Adipocyte (in vitro differentiated cells): Measurements from ENCODE around the gene HNRNPA3.

Source experiments
- DNase-seq: peaks from one replicate; pipeline ENCODE4 v3.0.0-alpha.2; 2015; ENCODE audit warnings: low read depth
- H3K27me3 ChIP-seq: replicated peaks from 2 replicates; pipeline ENCODE4 v1.7.0; 2013; ENCODE audit warnings: mild to moderate bottlenecking, low read length, moderate library complexity; ENCODE audit not compliant: control insufficient read depth, insufficient read depth
- H3K36me3 ChIP-seq: 2 replicates; pipeline ENCODE4 v1.7.0; 2013; ENCODE audit warnings: low read length, mild to moderate bottlenecking, moderate library complexity; ENCODE audit not compliant: control insufficient read depth, insufficient read depth, severe bottlenecking
- H3K4me1 ChIP-seq: 2 replicates; pipeline ENCODE4 v1.7.0; 2013; ENCODE audit warnings: mild to moderate bottlenecking, low read length, moderate library complexity; ENCODE audit not compliant: control insufficient read depth, insufficient read depth
- H3K4me3 ChIP-seq: 2 replicates; pipeline ENCODE4 v1.7.0; 2013; ENCODE audit warnings: mild to moderate bottlenecking, low read length, moderate library complexity
- H3K9ac ChIP-seq: 2 replicates; pipeline ENCODE4 v1.7.0; 2013; ENCODE audit warnings: mild to moderate bottlenecking, low read length, moderate library complexity
- H3K9me3 ChIP-seq: 2 replicates; pipeline ENCODE4 v1.7.0; 2013; ENCODE audit warnings: mild to moderate bottlenecking, low read length, moderate library complexity; ENCODE audit not compliant: control insufficient read depth

Gene HNRNPA3

GRCh38 chr2:177258059-177258458, 45.5 kb downstream of the HNRNPA3 start:
- Histone ChIP-seq H3K4me1 (peaks cover 73% of the 10 kb centered on the region), H3K9ac (no peak overlapping the region), H3K27me3 (no peaks in the 10 kb centered on the region), H3K9me3 (no peaks in the 10 kb centered on the region), H3K4me3 (no peak overlapping the region), H3K36me3 (peaks cover 4% of the 10 kb centered on the region)
- no peak for DNase-seq

GRCh38 chr2:177260379-177260778, 47.8 kb downstream of the HNRNPA3 start:
- Histone ChIP-seq H3K9me3 (no peaks in the 10 kb centered on the region), H3K4me1 (peaks cover 50% of the 10 kb centered on the region), H3K27me3 (no peaks in the 10 kb centered on the region), H3K4me3 (peak overlapping the region; percentile 93), H3K9ac (peak overlapping the region; percentile 99), H3K36me3 (no peaks in the 10 kb centered on the region)
- no peak for DNase-seq

- no peaks in the 10 kb centered on the region for H3K27me3 ChIP-seq
- peak overlapping the region; percentile 93 for H3K4me3 ChIP-seq
- no peaks in the 10 kb centered on the region for H3K36me3 ChIP-seq
- H3K9ac ChIP-seq, result peak overlapping the region; percentile 99
- no peaks in the 10 kb centered on the region for H3K9me3 ChIP-seq
- DNase-seq, result no peak
- H3K4me1 ChIP-seq, result peaks cover 50% of the 10 kb centered on the region
Measured at GRCh38 chr2:177261116-177262060, 48.8 kb downstream of the HNRNPA3 start.

GRCh38 chr2:177262092-177262491, 49.5 kb downstream of the HNRNPA3 start:
- Histone ChIP-seq H3K9ac (peak overlapping the region; percentile 99), H3K4me3 (peak overlapping the region; percentile 93), H3K36me3 (no peaks in the 10 kb centered on the region), H3K4me1 (peaks cover 49% of the 10 kb centered on the region), H3K27me3 (no peaks in the 10 kb centered on the region), H3K9me3 (no peaks in the 10 kb centered on the region)
- no peak for DNase-seq

GRCh38 chr2:177262958-177263450, 50.4 kb downstream of the HNRNPA3 start:
- no peak for DNase-seq
- H3K4me3 ChIP-seq, result peak overlapping the region; percentile 93
- H3K4me1 ChIP-seq, result peaks cover 43% of the 10 kb centered on the region
- peak overlapping the region; percentile 99 for H3K9ac ChIP-seq
- H3K36me3 ChIP-seq, result no peaks in the 10 kb centered on the region
- no peaks in the 10 kb centered on the region for H3K27me3 ChIP-seq
- H3K9me3 ChIP-seq, result no peaks in the 10 kb centered on the region

GRCh38 chr2:177263451-177264208, 51.0 kb downstream of the HNRNPA3 start:
- Histone ChIP-seq H3K36me3 (no peaks in the 10 kb centered on the region), H3K4me3 (peak overlapping the region; percentile 93), H3K9me3 (no peaks in the 10 kb centered on the region), H3K9ac (peak overlapping the region; percentile 99), H3K27me3 (no peaks in the 10 kb centered on the region), H3K4me1 (peaks cover 38% of the 10 kb centered on the region)
- DNase-seq, result peak; percentile 99

- Histone ChIP-seq H3K9me3 (no peaks in the 10 kb centered on the region), H3K4me1 (peaks cover 36% of the 10 kb centered on the region), H3K4me3 (peak overlapping the region; percentile 93), H3K36me3 (no peaks in the 10 kb centered on the region), H3K27me3 (no peaks in the 10 kb centered on the region), H3K9ac (peak overlapping the region; percentile 99)
- DNase-seq, result peak; percentile 63
Measured at GRCh38 chr2:177264209-177264692, 51.7 kb downstream of the HNRNPA3 start.

GRCh38 chr2:177264693-177265587, 52.3 kb downstream of the HNRNPA3 start, which contains the start of gene NFE2L2:
TSS of gene NFE2L2 (minus strand) at chr2:177264727. CDS start at chr2:177264576, 151 bp downstream.
- Histone ChIP-seq H3K9ac (peak within 1 kb of the TSS; percentile 99), H3K4me1 (peaks cover 34% of the 10 kb centered on the region), H3K9me3 (no peaks in the 10 kb centered on the region), H3K27me3 (no peaks in the 10 kb centered on the region), H3K4me3 (peak within 1 kb of the TSS; percentile 93), H3K36me3 (no peaks in the 10 kb centered on the region)
- DNase-seq, result peak; percentile 97

- Histone ChIP-seq H3K9ac (peak overlapping the region; percentile 99), H3K9me3 (no peaks in the 10 kb centered on the region), H3K4me3 (peak overlapping the region; percentile 93), H3K27me3 (no peaks in the 10 kb centered on the region), H3K36me3 (no peaks in the 10 kb centered on the region), H3K4me1 (peaks cover 25% of the 10 kb centered on the region)
- DNase-seq, result peak; percentile 80
Measured at GRCh38 chr2:177265824-177266817, 53.5 kb downstream of the HNRNPA3 start.
